KBM-7 (cell line): Measurements from ENCODE around the gene PPP2R2C.
A peak's percentile ranks its signal among the peaks of the same experiment; 100 is the strongest.

Source experiments
- DNase-seq: peaks from one replicate; pipeline ENCODE4 v3.0.0-alpha.2; 2015
- in situ Hi-C: fragments of 300-500 bp; cut with MboI; formaldehyde crosslinking; loops from 2 replicates; pipeline ENCODE4 v1.14.3; 2020; ENCODE audit warnings: low sequenced_read_pairs, low pct_unique_long_range_greater_than_20kb, mixed read lengths

Gene PPP2R2C

DNA sequence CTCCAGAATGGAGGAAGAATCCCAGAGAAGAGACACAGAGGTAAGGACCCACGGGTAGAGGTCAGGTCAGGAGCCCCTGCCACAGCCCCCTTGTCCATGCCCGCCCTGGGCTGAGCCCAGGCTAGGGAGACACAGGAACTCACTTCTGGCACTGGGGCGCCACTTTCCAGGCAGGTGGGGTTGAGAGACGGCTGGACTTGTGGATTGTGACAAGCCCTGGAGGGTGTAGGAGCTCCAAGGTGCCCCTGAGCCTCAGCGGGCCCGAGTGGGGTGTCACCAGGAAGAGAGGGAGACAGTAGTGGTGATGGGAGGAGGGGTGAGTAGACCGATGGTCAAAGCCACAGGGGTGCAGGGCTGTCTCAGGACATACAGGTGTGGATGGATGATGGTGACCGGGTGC lies 143.9 kb downstream of the PPP2R2C start:
- in situ Hi-C loops, result loop anchor here (5.0 kb wide), 1 partner anchor 66 kb away; no protein-coding TSS in a partner anchor
- DNase-seq, result no peak

GRCh38 chr4:6327220-6327917 lies 145.0 kb downstream of the PPP2R2C start:
- DNase-seq, result peak; percentile 81
- in situ Hi-C loops, result loop anchor here (5.0 kb wide), 1 partner anchor 65 kb away; no protein-coding TSS in a partner anchor

DNA sequence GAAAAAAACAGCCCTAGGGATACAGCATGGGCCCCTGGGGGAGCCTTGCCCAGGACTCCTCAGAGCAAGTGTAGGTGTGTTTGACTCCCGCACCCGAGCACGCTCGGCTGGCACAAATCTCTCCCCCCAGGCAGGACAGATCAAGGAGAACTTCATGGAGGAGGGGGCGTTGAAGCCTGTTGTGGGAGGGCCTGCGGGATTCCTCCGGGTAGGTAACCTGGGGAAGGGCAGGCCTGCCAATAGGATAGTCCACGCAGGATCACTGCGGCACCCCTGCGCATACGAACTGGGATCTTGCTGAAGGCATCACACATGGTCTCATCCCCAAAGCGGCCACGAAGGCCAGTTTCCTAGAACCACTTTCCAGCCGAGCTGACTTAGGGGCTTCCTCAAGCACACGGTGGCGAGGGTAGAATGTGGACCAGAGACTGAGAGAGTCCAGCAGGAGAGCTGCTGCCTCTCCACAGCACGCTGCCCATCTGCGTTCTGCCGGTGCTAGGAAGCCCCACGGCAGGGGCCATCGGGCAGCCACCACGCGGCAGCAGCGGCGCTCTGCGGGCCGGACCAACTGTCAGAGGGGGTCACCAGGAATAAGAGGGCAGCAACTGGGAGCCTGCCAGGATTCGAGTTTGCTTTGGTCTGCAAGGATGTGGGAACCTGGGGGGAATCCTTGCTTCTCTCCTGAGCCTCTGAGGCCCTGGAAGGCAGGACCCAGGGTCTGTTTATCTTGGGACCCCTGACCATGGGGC lies 145.9 kb downstream of the PPP2R2C start:
- in situ Hi-C loops, result loop anchor here (5.0 kb wide), 1 partner anchor 64 kb away; no protein-coding TSS in a partner anchor
- no peak for DNase-seq

- in situ Hi-C loops, result loop anchor here (5.0 kb wide), 1 partner anchor 64 kb away; no protein-coding TSS in a partner anchor
- DNase-seq, result no peak
These were observed 146.6 kb downstream of the PPP2R2C start for GRCh38 chr4:6325788-6326290.

DNA sequence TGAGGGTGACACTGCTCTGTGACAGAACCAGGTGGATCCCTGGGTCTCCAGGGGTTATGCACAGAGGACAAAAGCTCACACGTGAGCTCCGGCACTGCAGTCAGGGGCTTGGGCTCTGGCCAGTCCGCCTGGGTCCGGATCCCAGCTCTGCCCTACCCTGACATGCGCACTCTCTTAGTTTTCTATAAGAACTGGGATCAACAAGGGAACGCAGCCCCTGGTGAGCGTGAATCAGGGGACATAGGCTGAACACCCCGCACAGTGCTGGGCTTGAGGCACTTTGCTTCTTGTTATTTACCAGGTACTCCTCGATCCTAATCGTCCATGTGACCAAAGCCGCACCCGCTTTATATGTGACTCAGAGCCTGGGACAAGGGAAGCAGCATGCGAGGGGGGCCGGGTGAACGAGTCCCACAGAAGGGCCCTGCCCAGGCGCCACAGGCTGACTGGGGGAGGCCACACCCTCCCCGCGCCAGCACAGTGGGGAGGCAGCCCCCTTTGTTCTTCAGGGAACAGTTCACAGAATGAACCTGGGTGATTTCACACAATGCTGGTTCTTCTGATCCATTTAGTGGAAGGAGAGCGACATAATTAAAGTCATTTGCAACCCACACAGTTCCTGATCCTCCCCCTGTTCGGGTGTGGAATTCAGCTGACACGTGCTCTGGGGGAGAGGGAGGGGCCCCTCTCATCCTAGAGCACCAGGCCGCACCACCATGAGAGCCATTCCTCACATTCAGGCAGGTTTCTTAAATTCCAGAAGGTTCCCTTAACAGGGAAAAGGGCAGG lies 147.2 kb downstream of the PPP2R2C start:
- in situ Hi-C loops, result loop anchor here (5.0 kb wide), 1 partner anchor 63 kb away; no protein-coding TSS in a partner anchor

DNA sequence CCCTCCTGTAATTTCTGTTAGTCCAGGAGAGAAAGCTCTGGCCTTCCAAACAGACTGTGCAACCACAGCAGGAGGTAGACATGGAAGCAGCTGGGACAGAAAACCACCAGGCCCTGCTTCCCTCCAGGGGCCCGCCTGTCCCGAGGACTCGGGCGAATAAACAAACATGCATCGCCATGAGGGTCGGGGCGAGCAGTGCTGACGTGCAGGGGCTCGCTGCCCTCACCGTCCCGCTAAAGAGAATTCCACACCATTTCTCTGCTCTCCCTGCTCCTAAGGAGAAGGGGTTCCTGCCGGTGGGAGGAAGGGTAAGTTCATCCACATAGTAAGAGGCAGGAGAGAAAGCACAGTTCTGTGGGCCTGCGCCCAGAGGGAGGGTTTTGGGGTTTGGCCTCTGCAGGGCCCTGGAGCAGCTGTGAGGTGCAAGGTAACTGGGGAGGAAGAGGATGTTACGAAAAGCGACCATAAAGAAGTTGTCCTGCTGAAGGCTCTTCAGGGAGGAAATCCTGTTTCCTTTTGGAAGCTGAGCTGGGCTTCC lies 147.9 kb downstream of the PPP2R2C start:
- in situ Hi-C loops, result no loop called here
- no peak for DNase-seq

More for the DNA sequence above, 147.2 kb downstream of the PPP2R2C start:
- no peak for DNase-seq

- DNase-seq, result peak; percentile 27
- in situ Hi-C loops, result no loop called here
These were observed 149.4 kb downstream of the PPP2R2C start for GRCh38 chr4:6322761-6323566.

DNA sequence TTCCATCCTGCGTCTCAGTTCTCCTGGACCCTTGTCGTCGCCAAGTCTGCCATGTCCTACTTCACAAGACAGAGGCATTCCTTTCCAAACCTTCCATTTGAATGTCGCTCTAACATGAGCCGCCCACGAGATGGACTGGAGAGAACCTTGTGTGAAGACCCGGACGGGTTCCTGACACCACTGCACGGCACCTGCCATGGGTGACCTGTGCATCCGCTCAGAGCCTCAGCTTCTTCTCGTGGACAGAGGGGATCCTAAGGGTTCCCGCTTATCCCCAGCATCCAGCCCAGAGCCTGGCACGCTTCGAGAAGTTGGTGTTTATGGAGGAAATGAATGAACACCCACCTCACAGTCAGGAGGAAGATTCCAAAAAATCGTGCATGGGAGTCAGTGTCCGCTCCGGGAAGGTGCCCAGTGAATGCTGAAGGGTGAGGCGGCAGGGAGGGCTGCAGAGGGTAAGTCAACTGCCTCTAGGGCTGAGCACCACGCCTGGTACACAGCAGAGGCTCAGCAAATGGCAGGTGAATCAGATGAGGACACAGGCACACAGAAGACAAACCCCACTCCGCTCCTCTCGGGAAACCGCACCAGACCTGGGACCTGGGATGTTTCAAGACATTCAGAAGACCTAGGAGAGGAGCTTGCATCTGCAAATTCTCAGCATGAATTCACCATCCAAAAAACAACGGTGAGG lies 150.2 kb downstream of the PPP2R2C start:
- no peak for DNase-seq
- in situ Hi-C loops, result no loop called here

DNA sequence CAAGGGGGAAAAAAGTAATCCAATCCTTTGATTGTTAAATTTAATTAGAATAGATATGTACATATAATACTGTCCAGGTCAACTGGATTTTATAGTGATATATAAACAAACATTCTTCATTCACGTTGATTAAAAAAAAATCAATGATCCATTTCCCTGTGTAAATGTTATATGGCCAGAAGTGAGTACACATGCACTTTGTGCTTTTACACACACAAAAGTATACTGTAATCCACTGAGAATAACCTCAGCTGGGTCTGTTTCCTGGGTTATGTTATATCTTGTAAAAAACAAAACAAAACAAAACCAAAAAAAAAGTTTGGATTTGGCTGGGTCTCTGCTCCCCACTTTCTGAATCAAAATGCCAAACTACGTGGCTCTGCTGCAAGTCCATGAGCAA lies 151.1 kb downstream of the PPP2R2C start:
- no peak for DNase-seq
- in situ Hi-C loops, result no loop called here

DNA sequence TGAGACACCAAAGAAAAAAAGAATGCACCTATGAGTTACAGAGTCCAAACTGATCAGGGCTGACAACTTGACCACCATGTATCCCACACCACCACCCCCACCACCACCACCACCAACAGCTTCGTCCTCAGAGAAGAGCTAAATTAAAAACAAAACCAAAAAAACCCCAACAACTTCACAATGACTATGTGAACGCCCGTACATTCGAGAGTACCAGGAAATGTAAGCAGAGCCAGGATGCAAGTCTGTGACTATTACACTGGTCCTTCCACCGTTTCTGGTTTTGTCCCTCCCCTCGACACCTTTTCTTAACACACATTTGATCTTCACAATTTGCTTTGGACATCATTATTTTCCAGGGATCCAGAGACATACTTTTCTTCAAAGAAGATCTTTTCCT lies 151.8 kb downstream of the PPP2R2C start:
- in situ Hi-C loops, result no loop called here
- no peak for DNase-seq

DNA sequence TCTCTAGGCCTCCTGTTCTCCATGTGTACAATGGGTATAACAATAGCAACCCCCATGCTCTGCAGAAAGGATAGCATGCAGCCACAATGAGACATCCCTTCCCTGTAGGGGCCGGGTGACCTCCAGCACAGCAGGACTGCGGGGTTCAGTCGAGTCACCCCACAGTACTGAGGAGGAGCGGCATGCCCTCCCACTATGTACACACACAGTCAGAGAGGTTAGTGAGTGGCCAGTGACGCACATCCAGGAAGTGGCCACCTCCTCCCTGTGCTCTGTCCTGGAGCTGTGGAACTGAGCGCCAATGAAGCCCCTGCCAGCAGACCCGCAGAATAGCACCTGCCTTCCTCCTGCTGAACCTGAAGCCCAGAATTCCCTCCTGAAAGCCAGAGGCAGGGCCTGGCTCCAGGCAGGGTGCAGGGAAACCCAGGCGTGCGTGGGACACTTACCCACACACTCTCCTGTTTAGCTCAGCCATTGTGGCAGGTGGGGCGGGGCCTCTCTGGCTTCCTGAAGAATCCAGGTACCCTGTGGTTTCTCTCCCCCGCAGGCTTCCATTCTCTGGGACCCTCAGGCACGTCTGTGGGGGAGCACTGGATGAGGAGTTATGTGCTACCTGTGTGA lies 152.8 kb downstream of the PPP2R2C start:
- in situ Hi-C loops, result no loop called here
- DNase-seq, result no peak

- no peak for DNase-seq
- in situ Hi-C loops, result no loop called here
These were observed 154.2 kb downstream of the PPP2R2C start for GRCh38 chr4:6318206-6318605.

GRCh38 chr4:6316461-6317003 lies 155.9 kb downstream of the PPP2R2C start:
- in situ Hi-C loops, result no loop called here
- no peak for DNase-seq

- no peak for DNase-seq
- in situ Hi-C loops, result no loop called here
These were observed 159.2 kb downstream of the PPP2R2C start for GRCh38 chr4:6313216-6313615.

GRCh38 chr4:6309777-6310176 lies 162.6 kb downstream of the PPP2R2C start:
- in situ Hi-C loops, result no loop called here
- DNase-seq, result no peak

GRCh38 chr4:6308899-6309643 lies 163.3 kb downstream of the PPP2R2C start:
- DNase-seq, result no peak
- in situ Hi-C loops, result no loop called here

GRCh38 chr4:6307891-6308290 lies 164.5 kb downstream of the PPP2R2C start:
- DNase-seq, result no peak

More at GRCh38 chr4:6307891-6308290, 164.5 kb downstream of the PPP2R2C start:
- in situ Hi-C loops, result no loop called here
